GM18870 (cell line): ENCODE data around the gene GALNT10.

Source experiments
- ATAC-seq: cut with Tn5 transposase; IDR thresholded peaks from one replicate; pipeline ENCODE4 v1.9.1; 2021; ENCODE audit warnings: moderate library complexity; ENCODE audit not compliant: unreplicated experiment

GALNT10 gene

DNA sequence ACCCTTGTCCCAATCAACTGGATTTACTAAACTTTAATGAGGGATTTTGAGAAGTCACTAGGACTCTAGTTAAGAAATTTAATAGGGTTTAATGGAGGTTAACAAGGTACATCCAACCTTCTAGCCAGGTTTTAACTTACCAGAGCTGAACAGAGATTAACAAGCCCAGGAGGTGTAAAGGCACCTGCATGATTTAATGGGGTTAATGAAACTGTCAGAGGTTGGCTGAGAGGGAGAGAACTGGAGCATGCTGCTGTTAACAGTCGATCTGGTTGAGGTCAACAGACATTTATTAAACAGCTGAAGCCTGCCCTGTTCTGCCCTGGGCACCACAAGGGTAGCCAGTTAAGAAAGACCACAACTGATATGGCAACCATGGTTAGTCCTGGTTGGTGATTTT, 273.9 kb downstream of the GALNT10 start:
- no peak for ATAC-seq

DNA sequence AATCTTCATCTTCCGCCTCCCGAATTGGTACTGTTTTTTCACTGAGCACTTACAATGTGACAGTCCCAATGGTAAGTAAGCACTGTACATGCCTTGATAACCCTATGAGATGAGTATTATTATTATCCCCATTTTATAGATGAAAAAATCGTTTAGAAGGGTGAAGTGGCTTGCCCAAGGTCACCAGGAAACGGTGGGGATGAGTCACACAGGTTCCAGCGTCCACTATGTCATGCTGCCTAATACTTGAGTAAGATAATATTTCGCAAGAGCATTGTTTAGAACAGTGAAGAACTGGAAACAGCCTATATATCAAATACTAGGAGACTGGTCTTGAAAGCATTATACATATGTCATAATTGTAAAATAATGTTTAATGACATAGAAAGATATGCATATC, 274.6 kb downstream of the GALNT10 start:
- no peak for ATAC-seq

DNA sequence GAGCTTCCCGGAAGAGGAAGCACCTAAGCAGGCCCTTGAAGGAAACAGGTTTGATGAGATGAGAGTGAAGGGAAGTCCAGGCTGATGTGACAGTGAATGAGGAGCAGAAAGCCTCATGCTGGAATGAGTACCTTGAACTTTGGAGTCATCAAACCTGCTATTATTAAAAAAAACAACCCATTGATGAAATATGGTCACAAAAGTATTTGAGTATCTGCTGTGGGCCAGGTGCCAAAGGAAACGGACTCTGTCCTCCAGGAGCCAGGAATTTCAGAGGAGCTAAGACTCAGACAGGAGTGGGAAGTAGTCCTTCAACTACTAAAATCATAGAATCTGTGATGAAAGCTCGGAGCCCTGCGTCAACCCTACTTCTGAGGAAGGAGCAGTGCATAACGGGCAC, 275.6 kb downstream of the GALNT10 start:
- ATAC-seq: no peak

DNA sequence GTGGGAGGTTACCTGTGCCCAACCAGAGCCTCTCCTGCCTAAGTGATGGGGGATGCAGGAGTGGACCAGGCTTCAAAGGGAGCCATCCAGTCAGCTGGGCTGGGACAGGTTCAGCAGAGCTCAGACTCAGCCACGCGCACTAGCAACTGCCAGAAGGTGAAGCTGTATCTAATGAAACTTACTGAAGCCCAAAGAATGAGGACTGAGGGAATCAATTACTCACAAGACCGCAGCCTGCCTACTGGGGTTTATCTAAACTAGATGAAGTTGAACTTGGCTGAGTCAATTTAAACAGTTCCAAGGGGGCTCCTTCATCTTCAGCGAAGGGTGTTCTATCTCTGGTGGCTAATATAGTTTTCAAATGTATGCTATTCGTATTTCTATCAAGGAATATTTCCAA, 276.1 kb downstream of the GALNT10 start:
- ATAC-seq: no peak

DNA sequence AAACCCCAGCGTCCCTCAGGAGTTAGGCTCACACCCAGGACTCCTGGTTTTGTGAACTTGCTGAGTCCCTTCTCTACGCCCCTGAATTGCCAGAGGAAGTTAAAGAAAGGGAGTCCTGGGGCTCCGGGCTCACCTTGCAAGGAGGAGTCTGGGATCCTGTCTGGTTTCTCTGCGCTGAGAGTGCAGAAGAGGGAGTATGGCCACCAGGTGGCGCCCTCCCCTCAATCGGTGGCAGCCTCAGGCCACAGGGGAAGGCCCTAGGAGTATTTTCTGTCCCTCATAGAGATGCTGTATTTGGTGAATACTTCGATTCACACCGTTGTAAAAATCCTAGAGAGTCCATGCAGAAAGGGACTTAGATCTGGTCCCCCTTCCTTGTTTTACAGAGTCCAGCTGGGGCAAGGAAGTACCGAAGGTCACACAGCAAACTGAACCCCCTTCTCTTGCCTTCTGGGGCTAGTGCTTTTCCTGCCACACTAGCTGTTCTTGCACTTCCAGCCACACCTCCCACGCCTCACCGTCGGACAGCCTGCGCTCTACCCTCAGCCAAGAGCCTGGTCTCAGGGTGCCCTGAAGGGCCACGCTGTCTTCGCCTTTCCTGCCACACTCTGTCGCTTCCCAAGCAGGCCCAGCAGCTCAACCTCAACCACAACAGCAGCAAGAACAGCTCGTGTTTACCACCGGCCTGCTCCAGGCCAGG, 277.3 kb downstream of the GALNT10 start:
- peak; percentile 95 for ATAC-seq

DNA sequence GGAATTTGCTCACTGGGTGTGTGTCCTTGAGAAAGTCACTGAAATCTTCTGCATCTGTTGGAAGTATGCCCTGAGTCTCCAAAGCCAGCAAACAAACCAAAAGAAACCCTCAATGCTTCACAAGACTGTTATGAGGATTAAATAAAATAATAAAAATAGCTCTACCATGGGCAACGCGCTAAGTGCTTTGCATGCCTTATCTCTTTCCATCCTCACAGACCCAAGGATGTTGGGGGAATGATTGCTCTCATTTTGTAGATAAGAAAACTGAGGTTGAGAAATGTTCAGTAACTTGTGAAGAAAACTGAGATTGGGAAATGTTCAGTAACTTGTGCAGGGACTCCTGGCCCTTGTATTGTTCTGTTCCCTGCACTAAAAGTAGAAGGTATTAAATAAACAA, 279.6 kb downstream of the GALNT10 start:
- ATAC-seq: no peak
